WTC11 (cell line): ENCODE data around the gene CHRNA4.

Experiments used
- CREB1 ChIP-seq: sonication (generic); formaldehyde crosslinking; IDR thresholded peaks from 2 replicates; pipeline ENCODE4 v1.8.0; 2023; ENCODE audit warnings: mild to moderate bottlenecking, missing genetic modification reagents
- NFYB ChIP-seq: sonication (generic); formaldehyde crosslinking; conservative IDR thresholded peaks from 2 replicates; pipeline ENCODE4 v1.8.0; 2022; ENCODE audit warnings: low read depth, missing genetic modification reagents
- SMAD3 ChIP-seq: sonication (generic); formaldehyde crosslinking; IDR thresholded peaks from 2 replicates; pipeline ENCODE4 v1.8.0; 2022; ENCODE audit warnings: missing genetic modification reagents, mild to moderate bottlenecking, borderline replicate concordance
- TEAD1 ChIP-seq: sonication (generic); formaldehyde crosslinking; IDR thresholded peaks from 2 replicates; pipeline ENCODE4 v1.8.0; 2022; ENCODE audit warnings: mild to moderate bottlenecking, missing genetic modification reagents
- ZNF317 ChIP-seq: sonication (generic); formaldehyde crosslinking; IDR thresholded peaks from 2 replicates; pipeline ENCODE4 v1.8.1; 2023; ENCODE audit warnings: low read depth, mild to moderate bottlenecking, moderate library complexity, missing genetic modification reagents, borderline replicate concordance
- ZNF423 ChIP-seq: fragments of 250-450 bp; sonication (Bioruptor Pico); IDR thresholded peaks from 2 replicates; pipeline ENCODE4 v2.1.2; 2022; ENCODE audit warnings: mild to moderate bottlenecking, moderate library complexity
- TF ChIP-seq, protein P1 (sequence below): sonication (generic); formaldehyde crosslinking; IDR thresholded peaks from 2 replicates; pipeline ENCODE4 v1.8.0; 2022; ENCODE audit warnings: mild to moderate bottlenecking, missing genetic modification reagents
- TF ChIP-seq, protein P2 (sequence below): fragments of 200-600 bp; IDR thresholded peaks from 2 replicates; pipeline ENCODE4 v1.8.0; 2022; ENCODE audit warnings: antibody characterized with exemption
- TF ChIP-seq, protein P3 (sequence below): fragments of 250-450 bp; sonication (Bioruptor Pico); IDR thresholded peaks from 2 replicates; pipeline ENCODE4 v1.9.0; 2021; ENCODE audit warnings: mild to moderate bottlenecking, borderline replicate concordance

DNA sequence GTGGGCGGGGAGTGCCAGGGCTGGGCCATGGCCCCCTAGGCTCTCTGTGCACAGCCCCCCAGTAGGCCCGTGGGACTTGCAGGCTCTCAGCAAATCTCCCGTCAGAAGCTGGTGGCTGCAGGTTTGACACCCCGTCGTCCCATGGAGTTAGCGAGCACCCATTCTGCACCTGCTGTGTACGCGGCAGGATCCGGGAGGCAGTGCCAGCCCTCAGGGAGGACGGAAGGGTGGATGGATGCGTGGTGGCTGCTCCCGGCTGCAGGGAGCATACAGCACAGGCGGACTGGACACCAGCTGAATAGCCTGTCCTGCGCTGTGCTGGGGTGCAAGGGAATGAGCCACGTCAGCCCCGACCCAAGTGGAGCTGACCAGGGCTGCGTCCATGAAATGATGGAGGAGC is 32.4 kb upstream of the CHRNA4 start:
- TF ChIP-seq, protein P1, sequence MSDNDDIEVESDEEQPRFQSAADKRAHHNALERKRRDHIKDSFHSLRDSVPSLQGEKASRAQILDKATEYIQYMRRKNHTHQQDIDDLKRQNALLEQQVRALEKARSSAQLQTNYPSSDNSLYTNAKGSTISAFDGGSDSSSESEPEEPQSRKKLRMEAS (CRISPR knock-in tag): no peak
- TF ChIP-seq, protein P2, sequence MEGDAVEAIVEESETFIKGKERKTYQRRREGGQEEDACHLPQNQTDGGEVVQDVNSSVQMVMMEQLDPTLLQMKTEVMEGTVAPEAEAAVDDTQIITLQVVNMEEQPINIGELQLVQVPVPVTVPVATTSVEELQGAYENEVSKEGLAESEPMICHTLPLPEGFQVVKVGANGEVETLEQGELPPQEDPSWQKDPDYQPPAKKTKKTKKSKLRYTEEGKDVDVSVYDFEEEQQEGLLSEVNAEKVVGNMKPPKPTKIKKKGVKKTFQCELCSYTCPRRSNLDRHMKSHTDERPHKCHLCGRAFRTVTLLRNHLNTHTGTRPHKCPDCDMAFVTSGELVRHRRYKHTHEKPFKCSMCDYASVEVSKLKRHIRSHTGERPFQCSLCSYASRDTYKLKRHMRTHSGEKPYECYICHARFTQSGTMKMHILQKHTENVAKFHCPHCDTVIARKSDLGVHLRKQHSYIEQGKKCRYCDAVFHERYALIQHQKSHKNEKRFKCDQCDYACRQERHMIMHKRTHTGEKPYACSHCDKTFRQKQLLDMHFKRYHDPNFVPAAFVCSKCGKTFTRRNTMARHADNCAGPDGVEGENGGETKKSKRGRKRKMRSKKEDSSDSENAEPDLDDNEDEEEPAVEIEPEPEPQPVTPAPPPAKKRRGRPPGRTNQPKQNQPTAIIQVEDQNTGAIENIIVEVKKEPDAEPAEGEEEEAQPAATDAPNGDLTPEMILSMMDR: no peak
- no peak for TF ChIP-seq CREB1 (CRISPR knock-in tag)
- TF ChIP-seq SMAD3 (CRISPR knock-in tag): no peak
- no peak for TF ChIP-seq ZNF317 (CRISPR knock-in tag)
- no peak for TF ChIP-seq ZNF423 (CRISPR knock-in tag)
- no peak for TF ChIP-seq TEAD1 (CRISPR knock-in tag)
- no peak for TF ChIP-seq NFYB (CRISPR knock-in tag)
- TF ChIP-seq, protein P3, sequence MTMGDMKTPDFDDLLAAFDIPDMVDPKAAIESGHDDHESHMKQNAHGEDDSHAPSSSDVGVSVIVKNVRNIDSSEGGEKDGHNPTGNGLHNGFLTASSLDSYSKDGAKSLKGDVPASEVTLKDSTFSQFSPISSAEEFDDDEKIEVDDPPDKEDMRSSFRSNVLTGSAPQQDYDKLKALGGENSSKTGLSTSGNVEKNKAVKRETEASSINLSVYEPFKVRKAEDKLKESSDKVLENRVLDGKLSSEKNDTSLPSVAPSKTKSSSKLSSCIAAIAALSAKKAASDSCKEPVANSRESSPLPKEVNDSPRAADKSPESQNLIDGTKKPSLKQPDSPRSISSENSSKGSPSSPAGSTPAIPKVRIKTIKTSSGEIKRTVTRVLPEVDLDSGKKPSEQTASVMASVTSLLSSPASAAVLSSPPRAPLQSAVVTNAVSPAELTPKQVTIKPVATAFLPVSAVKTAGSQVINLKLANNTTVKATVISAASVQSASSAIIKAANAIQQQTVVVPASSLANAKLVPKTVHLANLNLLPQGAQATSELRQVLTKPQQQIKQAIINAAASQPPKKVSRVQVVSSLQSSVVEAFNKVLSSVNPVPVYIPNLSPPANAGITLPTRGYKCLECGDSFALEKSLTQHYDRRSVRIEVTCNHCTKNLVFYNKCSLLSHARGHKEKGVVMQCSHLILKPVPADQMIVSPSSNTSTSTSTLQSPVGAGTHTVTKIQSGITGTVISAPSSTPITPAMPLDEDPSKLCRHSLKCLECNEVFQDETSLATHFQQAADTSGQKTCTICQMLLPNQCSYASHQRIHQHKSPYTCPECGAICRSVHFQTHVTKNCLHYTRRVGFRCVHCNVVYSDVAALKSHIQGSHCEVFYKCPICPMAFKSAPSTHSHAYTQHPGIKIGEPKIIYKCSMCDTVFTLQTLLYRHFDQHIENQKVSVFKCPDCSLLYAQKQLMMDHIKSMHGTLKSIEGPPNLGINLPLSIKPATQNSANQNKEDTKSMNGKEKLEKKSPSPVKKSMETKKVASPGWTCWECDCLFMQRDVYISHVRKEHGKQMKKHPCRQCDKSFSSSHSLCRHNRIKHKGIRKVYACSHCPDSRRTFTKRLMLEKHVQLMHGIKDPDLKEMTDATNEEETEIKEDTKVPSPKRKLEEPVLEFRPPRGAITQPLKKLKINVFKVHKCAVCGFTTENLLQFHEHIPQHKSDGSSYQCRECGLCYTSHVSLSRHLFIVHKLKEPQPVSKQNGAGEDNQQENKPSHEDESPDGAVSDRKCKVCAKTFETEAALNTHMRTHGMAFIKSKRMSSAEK (CRISPR knock-in tag): no peak
